GM10847 (cell line): Measurements from ENCODE around the gene CTBP2.

Experiments
- POLR2A ChIP-seq: IDR thresholded peaks from 2 replicates; pipeline ENCODE4 v1.6.1; 2011; ENCODE audit not compliant: insufficient read length; ENCODE audit errors: extremely low read depth

CTBP2 gene

DNA sequence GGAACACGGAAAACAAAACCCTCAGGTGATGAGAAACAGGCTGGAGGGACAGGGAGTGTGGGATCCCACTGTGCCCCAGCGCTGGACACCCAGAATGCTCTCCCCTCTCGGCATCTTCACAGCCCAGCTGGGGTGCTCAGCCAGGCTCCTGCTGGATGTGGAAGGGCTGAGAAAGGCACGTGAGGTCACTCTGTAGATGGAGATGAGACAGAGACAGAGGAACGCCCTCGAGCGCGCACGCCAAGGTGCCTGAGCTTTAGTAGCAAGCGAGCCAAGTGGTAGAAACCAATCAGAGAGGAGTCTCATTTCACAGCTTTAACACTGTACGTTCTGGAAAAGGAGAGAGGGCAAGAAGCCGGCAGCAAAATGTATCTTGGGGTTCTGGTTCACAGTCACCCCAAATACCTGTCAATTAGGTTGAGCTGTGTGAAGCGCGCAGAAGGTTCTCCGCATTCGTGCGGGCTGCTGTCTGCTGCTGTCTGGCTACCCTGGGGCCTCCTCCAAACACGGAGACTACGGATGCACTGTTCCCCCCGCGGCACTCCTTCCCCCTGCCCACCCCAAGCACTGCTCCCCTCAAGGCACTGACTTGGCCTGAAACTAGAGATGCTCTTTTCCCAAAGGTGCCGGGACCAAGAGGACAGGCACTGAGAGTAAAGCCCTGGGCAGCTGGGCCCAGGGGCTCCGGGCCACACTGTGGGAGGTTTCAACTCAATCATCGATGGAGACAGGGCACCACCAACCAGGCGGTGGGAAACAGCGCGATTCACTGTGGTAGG lies 127.0 kb downstream of the CTBP2 start:
- TF ChIP-seq POLR2A: no peak

DNA sequence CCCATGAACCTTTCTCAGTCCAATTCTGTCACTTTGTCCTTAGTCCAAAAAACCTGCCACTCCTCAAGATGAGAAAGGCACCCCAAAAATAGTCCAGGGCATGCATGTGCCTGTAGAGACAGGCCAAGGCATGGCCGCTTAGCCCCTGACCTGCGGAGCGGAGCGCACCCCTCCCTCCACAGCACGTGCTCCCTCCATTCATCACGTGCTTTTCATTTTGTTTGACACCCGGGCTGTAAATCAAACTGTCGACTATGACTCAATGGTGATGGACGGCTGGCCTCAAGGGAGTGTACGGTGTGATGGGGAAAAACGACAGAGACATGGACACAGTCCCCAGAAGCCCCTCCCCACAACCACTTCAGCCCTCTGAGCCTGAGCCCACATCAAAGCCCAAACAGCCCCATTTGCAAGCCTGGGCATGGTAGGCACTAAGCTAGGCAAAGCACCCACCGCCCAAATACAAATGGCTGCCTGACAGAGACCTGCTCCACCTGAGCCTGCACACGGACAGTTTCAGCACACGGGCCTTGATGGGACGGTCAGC lies 127.8 kb downstream of the CTBP2 start:
- TF ChIP-seq POLR2A: no peak

DNA sequence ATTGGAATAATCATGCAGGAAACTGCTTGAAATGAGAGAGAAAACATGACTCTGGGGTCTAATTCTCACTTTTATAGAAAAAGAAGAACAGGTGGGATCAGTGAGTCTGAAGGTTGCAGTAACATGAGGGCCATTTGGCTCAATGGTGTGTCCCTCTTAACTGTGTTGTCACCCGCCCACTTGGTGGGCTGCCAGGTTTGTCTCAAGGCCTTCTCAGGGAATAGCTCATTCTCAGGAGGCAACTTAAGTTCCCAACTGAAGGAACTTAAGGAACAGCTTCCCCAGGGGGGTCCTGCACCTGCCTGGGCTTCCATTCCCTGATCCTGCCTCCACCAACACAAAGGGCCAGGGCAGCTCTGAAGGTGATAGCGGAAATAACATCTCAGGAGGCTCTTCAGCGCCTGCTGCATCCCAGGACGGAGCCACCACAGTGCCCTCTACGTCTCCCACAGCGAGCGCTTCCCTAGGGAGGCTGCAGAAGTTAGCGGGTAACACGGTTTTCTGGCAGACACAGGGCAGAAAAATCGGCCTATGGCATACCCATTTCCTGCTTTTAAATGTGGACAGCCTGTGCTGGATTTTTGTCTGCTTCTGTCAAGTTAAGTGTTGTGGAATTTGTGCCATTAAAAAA lies 129.7 kb downstream of the CTBP2 start:
- TF ChIP-seq POLR2A: no peak

DNA sequence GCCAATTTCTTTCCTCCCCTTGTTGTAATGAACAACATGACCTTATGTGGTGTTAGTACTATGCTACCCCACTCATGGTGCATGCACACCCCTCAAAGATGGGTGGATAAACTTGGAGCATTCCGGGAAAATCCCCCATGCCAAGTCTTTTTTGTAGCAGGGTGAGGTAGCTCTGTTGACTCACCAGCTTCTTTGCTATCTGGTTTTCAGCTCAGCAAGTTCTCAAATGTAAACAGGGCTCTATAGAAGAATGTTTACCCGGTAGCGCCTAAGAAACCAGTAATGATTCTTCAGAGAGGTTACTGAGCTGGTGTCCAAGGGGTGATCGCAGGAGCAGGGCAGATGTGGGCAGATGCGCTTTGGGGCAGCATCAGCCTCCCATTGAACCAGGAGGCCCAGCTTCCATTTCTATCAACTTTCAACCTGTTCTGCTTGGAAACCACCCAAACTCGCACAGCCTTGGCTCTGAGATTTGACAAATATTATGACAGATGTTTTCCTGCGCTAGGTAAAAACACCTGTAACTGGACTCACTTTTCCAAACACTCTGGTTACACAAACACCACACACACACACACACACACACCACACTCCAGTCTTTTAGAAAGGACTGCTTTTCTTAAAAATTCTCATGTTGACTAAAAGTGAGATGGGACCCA lies 130.7 kb downstream of the CTBP2 start:
- no peak for TF ChIP-seq POLR2A

DNA sequence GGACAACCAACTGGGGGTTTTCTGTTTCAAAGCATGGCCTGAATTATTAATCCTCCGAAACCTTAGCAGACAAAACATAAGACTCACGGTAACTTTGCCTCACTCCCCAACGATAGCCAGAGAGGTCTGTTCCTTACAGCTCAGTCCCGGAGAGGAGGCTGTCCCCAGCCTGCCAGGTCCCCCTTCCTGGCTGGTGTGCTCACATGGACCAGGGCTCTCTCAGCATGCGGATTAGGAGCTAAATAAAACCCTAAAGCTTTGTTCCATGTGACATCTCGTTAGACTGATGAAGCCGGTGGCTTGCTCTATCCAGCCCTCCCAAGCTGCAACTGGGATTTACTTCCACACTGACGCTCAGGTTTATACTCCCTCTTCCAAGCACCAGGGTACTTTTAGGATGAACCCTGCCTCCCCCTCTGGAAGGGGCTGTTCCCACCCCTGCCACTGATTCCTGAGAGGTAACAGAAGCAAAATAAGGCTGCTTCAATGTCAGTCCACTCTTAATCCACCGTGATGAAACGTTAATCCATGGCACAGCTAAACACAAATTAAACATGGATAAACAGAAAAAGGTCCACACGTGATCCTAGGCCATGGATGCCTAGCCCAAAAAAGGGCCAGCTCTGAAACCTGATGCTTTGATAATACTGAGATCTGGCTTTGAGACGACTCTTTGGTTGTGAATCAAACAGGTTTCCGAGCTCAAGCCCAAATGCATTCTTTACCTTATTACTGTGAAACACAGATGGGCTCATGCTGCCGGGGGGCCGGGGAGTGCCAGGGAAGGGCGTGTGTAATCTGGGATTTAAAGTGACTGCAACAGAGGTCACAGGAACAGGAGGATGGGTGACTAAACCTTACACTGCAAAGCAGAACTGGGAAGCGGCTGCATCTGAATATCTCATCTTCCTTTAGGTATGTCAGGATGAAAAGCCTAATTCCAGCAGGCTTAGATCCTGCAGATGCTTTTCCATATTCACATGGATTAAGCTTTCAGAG lies 132.2 kb downstream of the CTBP2 start:
- TF ChIP-seq POLR2A: no peak

DNA sequence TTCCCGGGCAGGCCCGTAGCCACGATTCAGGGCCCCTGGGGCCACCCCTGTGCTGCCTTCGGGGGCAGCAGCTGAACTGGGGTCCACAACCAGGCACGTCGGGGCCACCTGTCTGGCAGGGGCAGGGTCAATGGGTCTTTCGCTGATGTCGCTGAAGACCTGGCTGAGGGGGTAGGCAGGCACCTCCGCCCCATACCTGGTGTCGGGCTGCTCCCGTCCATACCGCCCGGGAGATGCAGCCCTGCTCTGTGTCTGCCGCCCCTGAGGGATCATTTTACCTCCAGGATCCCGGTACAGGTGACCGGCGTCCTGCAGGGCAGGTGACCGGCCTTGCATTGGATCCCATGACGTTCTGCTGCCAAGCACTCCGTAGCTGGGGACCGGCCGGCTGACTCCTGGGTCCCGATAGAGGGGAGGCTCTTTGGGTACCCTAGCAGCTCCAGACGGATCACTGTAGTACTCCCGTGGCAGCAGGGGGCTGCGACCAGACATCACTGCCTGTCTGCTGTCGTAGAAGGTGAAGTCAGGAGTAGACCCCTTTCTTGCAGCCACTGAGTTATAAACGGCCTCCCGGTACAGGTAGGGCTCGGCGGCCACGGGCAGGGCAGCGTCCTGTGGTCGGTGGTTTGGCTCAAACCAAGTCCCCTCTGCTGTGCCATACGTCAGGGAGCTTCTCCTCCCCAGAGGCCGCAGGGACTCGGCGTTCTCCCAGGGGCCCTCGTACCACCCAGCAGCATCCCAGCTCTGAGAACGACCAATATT lies 133.2 kb downstream of the CTBP2 start:
- no peak for TF ChIP-seq POLR2A

DNA sequence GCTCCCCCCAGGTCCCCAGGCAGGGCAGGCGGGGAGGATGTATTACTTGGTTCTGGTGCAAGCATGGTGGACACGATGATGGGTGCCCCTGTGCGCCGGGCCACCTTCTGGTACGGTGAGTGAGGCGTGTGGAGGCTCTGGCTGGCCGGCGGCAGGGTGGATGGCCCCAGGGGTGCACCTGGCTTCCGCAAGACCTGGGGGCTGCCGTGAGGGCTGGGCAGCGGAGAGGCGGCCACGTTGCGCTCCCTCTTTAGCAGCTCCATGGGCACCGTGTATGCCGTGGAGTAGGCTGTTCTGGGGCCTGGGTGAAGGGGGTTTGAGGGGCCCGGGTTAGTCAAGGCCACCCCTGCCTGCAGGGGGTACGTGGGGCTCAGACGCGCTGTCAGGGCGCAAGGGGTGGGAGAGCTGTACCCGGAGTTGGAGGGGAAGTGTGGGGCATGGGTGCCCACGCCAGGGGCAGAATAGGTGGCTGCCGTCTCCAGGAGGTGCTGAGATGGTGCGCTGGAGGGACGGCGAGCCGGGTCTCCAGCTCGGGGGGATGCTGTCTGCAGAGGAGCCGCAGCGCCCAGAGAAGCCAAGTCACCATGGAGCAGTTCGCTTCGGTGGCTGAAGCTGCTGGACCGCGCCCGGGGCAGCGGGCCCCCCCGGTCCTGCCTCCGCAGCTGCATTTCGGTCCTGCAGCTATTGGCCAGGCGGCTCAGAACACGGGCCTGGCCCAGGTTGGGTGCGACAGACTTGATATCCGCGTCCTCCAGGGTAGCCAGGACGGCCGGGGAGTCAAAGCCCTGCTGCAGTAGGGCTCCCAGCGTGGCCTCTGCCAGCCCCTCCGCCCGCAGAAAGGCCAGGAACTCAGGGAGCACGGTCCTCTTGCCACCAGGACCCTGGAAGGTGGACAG lies 134.1 kb downstream of the CTBP2 start:
- no peak for TF ChIP-seq POLR2A

DNA sequence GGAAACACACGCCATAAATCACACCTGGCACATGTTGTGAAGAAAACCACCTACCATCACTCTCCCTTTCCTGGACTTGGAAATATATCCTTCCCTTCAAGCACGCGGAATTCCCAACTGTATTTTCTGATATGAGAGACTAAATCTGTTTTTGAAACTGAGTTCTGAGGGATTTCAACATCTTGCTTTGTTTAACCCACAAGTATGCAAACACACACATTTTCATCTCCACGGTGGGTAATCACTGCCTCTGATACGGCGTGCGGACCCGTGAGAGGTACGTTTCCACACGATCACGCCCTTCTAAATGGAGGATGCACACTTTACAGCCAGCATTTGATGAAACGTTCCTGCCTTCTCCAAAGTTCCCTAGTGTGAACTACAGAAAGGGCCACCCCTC lies 135.0 kb downstream of the CTBP2 start:
- no peak for TF ChIP-seq POLR2A

DNA sequence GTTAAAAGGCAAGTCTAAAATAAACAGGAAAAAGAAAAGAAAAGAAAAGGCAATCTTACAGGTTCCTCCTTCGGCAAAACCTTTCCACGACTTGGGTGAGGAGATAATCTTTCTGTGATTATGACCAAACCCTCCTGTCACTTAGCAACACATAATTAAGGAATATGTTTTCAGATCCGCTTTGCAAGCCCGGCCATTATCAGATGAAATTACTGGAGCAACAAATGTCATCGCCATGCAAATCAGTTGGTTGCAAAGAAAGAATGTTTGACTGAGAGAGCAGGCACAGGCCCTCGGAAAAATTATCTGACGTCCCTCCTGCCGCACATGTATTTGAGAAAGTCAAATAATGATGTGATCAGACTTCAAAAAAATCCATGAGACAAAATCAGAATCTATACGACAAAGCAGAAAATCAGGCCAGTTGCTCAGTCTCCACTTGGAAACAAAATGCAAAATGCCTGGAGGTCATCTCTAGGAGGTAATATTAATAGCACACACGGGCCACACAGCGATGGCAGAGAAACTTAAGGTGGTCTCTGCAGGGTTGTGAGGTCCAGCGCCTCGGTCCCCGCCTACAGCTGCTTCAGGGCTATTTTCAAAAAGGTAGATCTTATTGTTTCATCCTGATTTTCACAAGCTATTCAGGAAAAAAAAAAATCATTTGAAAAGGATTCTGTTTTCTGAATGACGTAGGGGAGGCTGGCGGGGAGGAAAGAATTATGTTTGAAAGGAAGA lies 135.7 kb downstream of the CTBP2 start:
- no peak for TF ChIP-seq POLR2A

DNA sequence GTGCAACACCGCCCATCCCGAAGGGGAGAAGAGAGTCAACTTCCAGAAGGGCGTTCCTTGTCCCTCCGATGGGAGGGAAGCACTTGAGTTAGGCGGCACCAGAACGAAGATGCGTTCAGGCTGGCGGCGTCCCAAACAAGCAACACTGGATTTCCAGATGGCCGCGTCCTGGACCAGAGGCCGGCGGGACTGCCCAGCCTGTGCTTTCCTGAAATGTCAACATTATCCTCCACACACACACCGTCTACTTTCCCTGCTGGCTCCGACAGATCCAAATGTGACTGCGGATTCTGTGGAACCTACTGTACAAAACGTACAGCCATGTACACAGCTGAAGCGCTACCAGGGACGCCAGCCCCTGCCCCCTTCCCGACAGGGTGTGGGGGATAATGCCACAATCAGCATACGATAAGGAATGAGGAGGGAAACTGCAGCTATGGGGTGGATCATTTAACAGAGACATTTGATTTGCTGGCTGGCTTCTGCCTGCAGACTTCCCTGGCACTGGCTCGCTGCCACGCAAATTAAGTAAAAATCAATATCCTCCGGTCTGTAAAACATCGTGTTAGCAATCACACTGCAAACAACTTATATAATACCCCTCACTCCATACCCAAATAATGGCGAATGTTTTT lies 136.4 kb downstream of the CTBP2 start:
- no peak for TF ChIP-seq POLR2A

DNA sequence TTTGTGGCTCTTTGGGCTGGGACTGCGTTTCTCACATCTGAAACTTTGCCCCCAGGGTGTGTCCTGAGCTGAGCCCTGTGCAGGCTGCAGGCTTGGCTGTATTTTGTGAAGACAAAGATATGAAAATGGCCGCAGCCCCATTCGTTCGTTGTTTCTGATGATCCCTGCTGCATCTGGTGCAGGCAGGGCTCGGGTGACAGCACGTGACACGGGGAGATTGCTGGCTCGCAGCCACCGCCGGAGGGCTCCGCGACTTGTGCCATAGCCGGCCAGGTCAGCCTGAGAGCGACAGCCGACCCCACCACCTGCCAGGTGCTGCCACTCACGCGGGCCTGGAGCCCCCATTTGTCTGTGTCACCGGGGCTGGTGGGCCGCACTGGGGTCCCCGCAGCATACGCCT lies 137.1 kb downstream of the CTBP2 start:
- no peak for TF ChIP-seq POLR2A

DNA sequence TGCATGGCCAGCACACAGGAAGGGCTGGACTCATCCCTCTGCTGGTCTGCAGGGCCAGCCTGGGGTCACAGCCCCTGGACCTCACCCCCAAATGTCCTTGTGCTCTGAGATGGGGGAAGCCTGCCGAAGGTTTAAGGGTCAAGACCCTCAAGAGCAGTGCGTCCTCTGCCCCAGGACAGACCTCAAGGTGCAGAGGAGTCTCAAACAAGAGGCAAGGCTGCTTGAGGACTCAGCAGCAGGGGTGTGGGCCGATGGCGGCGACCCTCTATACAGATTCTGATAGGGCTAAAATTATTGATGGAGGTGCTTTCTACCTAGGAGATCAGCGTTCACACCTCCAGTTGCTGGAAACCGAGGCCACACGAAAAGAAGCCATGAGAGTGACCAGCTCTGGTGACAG lies 137.7 kb downstream of the CTBP2 start:
- no peak for TF ChIP-seq POLR2A

DNA sequence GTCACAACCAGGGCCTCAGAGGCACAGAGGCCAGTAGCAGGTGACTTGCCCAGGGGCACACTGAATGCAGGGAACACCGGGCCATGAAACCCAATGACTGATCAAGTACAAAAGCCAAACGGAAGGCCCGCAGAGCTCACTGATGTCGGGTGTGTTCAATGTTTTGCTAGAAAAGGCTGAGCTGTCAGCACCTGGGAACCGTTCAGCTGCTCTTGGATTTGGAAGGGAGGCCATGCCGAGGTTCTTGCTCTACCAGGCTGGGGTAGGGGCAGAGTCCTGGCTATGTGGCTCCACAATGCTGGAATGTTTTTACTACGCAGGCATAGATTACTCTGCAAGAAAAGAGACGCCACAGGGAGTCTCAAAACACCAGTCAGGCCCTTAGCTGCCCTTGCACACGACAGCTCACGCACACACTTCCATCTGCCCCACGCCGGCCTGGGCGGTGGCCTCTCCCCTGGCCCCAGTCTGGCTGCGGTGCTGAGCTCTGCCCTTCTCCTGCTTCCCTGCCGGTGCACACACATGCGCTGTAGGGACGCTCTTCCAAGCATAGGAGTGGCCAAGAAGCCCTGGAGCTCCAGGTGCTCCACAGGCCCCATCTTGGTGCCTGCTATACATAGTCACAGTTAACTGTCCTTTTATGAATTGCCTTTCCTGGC lies 138.5 kb downstream of the CTBP2 start:
- TF ChIP-seq POLR2A: no peak
